Progenitor cell of endocrine pancreas (in vitro differentiated cells): ENCODE measurements around the gene EZR. TPM values are rescaled to one million over a fixed set of nuclear protein-coding genes. Genes with fewer than 3 reads are reported as not detected.

Experiments
- DNase-seq: peaks from one replicate; pipeline ENCODE4 v3.0.0; 2021; ENCODE audit warnings: low spot score; ENCODE audit not compliant: unreplicated experiment
- H3K27ac Mint-ChIP-seq: 2 replicates; pipeline ENCODE4 v1.8.0; 2021; ENCODE audit warnings: mild to moderate bottlenecking, moderate library complexity, mixed read lengths
- H3K27me3 Mint-ChIP-seq: 2 replicates; pipeline ENCODE4 v1.8.0; 2021; ENCODE audit warnings: mixed read lengths
- H3K36me3 Mint-ChIP-seq: 2 replicates; pipeline ENCODE4 v1.8.0; 2022; ENCODE audit warnings: mixed read lengths; ENCODE audit not compliant: insufficient read depth
- H3K4me1 Mint-ChIP-seq: 2 replicates; pipeline ENCODE4 v1.8.0; 2021; ENCODE audit warnings: low read depth, mixed read lengths
- H3K4me3 Mint-ChIP-seq: 2 replicates; pipeline ENCODE4 v1.8.0; 2021; ENCODE audit warnings: low read depth, mild to moderate bottlenecking, moderate library complexity, mixed read lengths
- H3K9me3 Mint-ChIP-seq: 2 replicates; pipeline ENCODE4 v1.8.0; 2021; ENCODE audit warnings: low read depth, mixed read lengths
- total RNA-seq: library from RNA; stranded (reverse); gene quantifications from 2 replicates; pipeline ENCODE4 v1.2.1, GENCODE V29; 2021
- TF ChIP-seq, protein P1 (sequence below): fragments of 200-600 bp; sonication (generic); IDR thresholded peaks from one replicate; pipeline ENCODE4 v1.5.0; 2021; ENCODE audit warnings: antibody characterized with exemption, mild to moderate bottlenecking; ENCODE audit not compliant: unreplicated experiment

Gene EZR
- total RNA-seq, 1 donor from 2014 or later = 258 TPM

GRCh38 chr6:158853072-158853879 is 34.1 kb upstream of the EZR start:
- Mint-ChIP-seq H3K27ac (no peak overlapping the region), H3K9me3 (no peaks in the 10 kb centered on the region), H3K27me3 (no peaks in the 10 kb centered on the region), H3K36me3 (peaks cover 1% of the 10 kb centered on the region), H3K4me3 (no peak overlapping the region), H3K4me1 (peaks cover 48% of the 10 kb centered on the region)
- peak; percentile 73 for DNase-seq
- TF ChIP-seq, protein P1, sequence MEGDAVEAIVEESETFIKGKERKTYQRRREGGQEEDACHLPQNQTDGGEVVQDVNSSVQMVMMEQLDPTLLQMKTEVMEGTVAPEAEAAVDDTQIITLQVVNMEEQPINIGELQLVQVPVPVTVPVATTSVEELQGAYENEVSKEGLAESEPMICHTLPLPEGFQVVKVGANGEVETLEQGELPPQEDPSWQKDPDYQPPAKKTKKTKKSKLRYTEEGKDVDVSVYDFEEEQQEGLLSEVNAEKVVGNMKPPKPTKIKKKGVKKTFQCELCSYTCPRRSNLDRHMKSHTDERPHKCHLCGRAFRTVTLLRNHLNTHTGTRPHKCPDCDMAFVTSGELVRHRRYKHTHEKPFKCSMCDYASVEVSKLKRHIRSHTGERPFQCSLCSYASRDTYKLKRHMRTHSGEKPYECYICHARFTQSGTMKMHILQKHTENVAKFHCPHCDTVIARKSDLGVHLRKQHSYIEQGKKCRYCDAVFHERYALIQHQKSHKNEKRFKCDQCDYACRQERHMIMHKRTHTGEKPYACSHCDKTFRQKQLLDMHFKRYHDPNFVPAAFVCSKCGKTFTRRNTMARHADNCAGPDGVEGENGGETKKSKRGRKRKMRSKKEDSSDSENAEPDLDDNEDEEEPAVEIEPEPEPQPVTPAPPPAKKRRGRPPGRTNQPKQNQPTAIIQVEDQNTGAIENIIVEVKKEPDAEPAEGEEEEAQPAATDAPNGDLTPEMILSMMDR = no peak

DNA sequence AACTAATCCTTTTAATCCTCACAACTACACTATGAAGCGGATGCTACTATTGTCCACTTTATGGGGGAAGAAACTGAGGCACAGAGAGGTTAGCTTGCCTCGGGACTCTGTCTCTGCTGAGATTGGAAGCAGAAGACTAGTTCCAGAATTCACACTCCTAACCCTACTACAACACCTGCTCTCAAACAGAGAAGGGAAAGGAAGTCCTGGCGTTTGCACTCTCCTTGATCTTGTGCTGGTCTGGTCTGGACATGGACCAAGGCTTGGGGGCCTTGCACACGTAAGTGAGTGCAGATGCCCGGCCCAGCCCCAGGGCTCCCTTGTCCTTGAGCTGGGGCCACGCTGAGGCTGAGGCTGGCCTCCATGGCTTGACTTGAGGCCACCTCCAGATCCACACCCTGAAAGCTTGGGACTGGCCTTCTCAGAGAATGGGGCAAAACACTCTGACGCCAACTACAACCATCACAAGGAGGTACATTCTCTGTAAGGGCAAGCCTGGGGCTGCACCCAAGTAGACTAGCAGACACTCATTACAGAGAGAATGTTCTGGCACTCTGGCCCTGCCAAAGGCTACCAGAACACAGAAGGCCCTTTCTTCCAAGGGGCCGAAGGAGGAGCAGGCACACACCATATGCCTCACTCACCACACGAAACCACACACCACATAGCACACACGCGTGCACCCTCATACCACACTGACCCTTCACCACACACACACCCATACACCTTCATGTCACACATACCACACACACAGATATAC is 33.3 kb upstream of the EZR start:
- Mint-ChIP-seq H3K9me3 (no peaks in the 10 kb centered on the region), H3K36me3 (peaks cover 1% of the 10 kb centered on the region), H3K4me1 (peaks cover 43% of the 10 kb centered on the region), H3K27ac (peak overlapping the region; percentile 26), H3K4me3 (no peak overlapping the region), H3K27me3 (no peaks in the 10 kb centered on the region)
- no peak for DNase-seq
- TF ChIP-seq, protein P1 = no peak

GRCh38 chr6:158850807-158851115 is 31.6 kb upstream of the EZR start:
- Mint-ChIP-seq H3K9me3 (peaks cover 4% of the 10 kb centered on the region), H3K27me3 (no peaks in the 10 kb centered on the region), H3K4me3 (no peak overlapping the region), H3K36me3 (peaks cover 1% of the 10 kb centered on the region), H3K4me1 (peaks cover 38% of the 10 kb centered on the region), H3K27ac (peak overlapping the region; percentile 98)
- TF ChIP-seq, protein P1 = no peak
- no peak for DNase-seq

DNA sequence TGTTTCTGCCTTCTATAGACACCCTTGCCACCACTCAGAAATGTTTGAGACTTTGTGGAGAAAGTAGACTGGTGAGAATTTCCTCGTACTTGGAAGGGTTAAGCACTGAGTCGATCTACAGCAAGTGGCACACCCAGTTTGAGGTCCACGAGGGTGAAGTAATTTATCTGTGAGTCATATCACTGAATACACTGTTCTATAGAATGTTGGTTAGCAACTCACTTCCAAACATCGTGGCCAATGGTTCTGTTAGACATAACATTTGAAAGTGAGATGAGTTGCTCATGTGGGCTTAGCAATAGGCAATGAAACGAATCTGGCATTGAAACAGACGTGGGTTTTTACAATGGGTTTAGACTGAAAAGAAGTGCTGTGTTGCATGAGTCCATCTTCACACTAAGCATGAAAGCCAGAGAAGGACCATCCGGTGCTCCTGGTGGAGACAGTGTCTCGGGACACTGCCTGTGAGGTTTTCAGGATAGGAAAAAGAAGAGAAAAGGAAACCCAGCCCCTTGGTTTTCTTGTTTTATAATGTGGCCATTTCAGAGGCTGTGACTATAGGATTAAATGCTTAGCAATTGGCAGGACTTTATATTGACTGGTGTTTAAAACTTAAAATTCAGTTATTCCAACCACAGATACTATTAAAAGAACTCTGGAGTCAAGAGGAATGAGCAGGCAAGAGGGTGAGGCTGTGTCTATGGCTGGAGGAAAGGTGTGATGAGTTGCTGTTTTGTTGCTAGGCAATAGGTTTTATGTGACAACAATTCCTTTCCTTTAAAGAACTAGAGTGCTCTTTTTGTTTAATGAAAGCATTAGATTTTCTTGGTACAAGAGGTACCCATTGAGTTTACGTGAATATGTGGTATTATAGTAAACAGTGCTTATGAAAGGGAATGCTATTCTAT is 31.0 kb upstream of the EZR start:
- Mint-ChIP-seq H3K4me3 (peak overlapping the region; percentile 17), H3K27me3 (no peaks in the 10 kb centered on the region), H3K9me3 (peaks cover 5% of the 10 kb centered on the region), H3K27ac (peak overlapping the region; percentile 98), H3K36me3 (peaks cover 1% of the 10 kb centered on the region), H3K4me1 (peaks cover 36% of the 10 kb centered on the region)
- TF ChIP-seq, protein P1 = no peak
- DNase-seq = no peak

- Mint-ChIP-seq H3K27me3 (no peaks in the 10 kb centered on the region), H3K4me1 (peaks cover 33% of the 10 kb centered on the region), H3K9me3 (peaks cover 5% of the 10 kb centered on the region), H3K4me3 (no peak overlapping the region), H3K36me3 (peaks cover 1% of the 10 kb centered on the region), H3K27ac (peak overlapping the region; percentile 98)
- no peak for DNase-seq
- TF ChIP-seq, protein P1 = no peak
Observed at GRCh38 chr6:158848490-158848895, 29.3 kb upstream of the EZR start.
